HG03095 (cell line): ENCODE results near the gene ADGRL1.

Source experiments
- ATAC-seq: cut with Tn5 transposase; IDR thresholded peaks from one replicate; pipeline ENCODE4 v1.9.1; 2021; ENCODE audit warnings: moderate library complexity; ENCODE audit not compliant: unreplicated experiment

Gene ADGRL1

GRCh38 chr19:14114854-14115253 is 91.1 kb downstream of the ADGRL1 start:
- ATAC-seq = no peak

- no peak for ATAC-seq
These were observed 91.5 kb downstream of the ADGRL1 start for GRCh38 chr19:14114439-14114838.

GRCh38 chr19:14113762-14114414 is 92.1 kb downstream of the ADGRL1 start:
- no peak for ATAC-seq

GRCh38 chr19:14112809-14113385 is 93.1 kb downstream of the ADGRL1 start:
- ATAC-seq = no peak

DNA sequence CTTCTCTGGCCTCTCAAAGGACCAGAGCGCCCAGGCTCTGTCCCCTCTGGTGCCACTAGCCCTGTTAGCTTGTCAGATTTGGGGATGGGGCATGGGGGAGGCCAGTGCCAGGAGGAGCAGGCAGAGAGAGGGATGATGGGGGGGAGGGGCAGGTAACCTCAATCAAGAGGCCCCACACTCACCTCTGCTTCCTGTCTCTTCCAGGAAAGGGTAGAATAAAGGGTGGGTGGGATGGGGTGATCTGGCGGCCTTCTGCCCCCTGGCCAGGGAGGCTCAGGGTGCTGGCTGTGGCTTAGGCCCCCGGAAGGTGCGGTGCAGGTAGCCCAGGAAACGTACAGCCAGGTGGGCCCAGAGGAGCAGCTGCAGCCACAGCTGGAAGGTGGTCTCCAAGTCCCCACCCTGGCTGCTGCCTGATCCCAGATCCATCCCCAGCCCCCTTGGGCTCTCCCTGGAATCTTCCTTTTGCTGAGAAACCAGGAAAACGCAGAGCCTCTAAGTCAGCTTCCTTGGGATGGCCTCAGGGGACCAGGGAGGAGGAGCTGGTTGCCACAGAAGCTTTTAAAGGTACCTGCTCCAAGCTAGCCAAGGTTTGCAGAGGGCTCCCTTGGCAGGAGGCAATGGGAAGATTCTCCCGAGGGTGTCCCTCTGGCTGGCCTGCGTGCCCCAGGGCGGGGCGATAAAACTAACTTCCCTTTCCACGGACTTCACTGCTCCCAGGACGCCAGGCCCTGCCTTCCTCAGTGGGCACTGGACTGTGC is 93.7 kb downstream of the ADGRL1 start:
- no peak for ATAC-seq

GRCh38 chr19:14111486-14111885 is 94.5 kb downstream of the ADGRL1 start:
- ATAC-seq = no peak

GRCh38 chr19:14110650-14111049 is 95.3 kb downstream of the ADGRL1 start:
- no peak for ATAC-seq

- ATAC-seq = no peak
These were observed 98.1 kb downstream of the ADGRL1 start for GRCh38 chr19:14107581-14108461.

- no peak for ATAC-seq
These were observed 99.1 kb downstream of the ADGRL1 start for GRCh38 chr19:14106840-14107239.

DNA sequence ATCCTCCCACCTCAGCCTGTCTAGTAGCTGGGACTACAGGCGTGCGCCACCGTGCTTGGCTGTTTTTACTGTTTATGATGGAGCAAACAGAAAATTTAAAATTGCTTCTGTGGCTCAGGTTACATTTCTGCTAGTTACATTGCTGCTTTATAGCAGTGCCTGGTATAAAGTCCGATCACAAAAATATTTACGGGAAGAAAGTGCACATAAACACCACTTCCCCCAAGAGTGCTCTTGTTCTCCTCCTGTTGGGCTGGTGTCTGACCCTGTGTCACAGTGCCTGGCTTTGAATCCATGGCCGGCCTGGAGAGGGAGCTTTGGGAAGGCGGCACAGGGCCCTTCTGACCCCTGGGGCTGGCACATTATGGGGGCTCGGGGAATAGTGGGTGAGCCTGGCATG is 100.3 kb downstream of the ADGRL1 start:
- no peak for ATAC-seq

- ATAC-seq = no peak
These were observed 102.7 kb downstream of the ADGRL1 start for GRCh38 chr19:14103310-14103709.

DNA sequence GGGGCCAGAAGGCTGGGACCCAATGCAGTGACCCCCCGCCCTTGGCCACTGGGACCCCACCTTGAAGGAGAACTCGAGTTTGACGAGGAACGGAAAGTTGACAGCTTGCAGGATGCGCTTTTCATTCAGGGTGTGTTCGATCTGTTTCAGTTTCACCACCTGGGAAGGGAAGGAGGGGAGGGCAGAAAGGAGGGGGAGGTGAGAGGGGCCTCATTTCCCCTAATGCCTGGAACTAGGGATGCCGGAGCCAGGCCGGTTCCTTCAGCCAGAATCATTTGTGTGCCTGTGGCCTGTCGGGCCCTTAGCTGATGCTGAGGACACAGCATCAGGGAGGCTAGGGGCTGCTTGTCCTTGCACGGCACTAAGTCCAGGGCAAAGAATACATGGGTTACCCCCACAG is 103.2 kb downstream of the ADGRL1 start:
- no peak for ATAC-seq

GRCh38 chr19:14102102-14102696 is 103.8 kb downstream of the ADGRL1 start:
- no peak for ATAC-seq

GRCh38 chr19:14101003-14101545 is 104.9 kb downstream of the ADGRL1 start:
- ATAC-seq = no peak
